GM12878 (cell line): ENCODE measurements around the gene KIAA1671. TPM values are rescaled to one million over a fixed set of nuclear protein-coding genes. Genes with fewer than 3 reads are reported as not detected.

Experiments used
- ATAC-seq: fragments of 200-7000 bp; cut with Tn5 transposase; 3 replicates; pipeline ENCODE4 v1.9.1; 2020; ENCODE audit warnings: mild to moderate bottlenecking, moderate library complexity
- BruUV-seq: library from RNA; stranded (reverse); fragments of 400-500 nt; replicated peaks from 2 replicates; lab custom pipeline; 2021; lab: Mats Ljungman, UMichigan
- CTCF ChIA-PET: fragments of 300-600 bp; sonication (Branson Sonifier 250); formaldehyde crosslinking; extraction: SDS; loops from one replicate; lab custom pipeline; 2021; ENCODE audit warnings: inconsistent platforms; lab: Yijun Ruan, JAX
- POLR2A ChIA-PET: fragments of 350-600 bp; formaldehyde crosslinking; extraction: SDS; loops from one replicate; lab custom pipeline; 2021; ENCODE audit warnings: inconsistent platforms; lab: Charles Lee
- RAD21 ChIA-PET: fragments of 300-600 bp; sonication (Branson Sonifier 250); formaldehyde crosslinking; loops from one replicate; lab custom pipeline; 2023; ENCODE audit warnings: antibody characterized with exemption; ENCODE audit not compliant: unreplicated experiment; lab: Charles Lee
- SMC1A ChIA-PET: fragments of 300-600 bp; sonication (Branson Sonifier 250); formaldehyde crosslinking; loops from one replicate; lab custom pipeline; 2023; ENCODE audit not compliant: unreplicated experiment, uncharacterized antibody; lab: Charles Lee
- DNase-seq: peaks from one replicate; pipeline ENCODE4 v3.0.0-alpha.2; 2011; ENCODE audit warnings: low read depth, low spot score
- FAIRE-seq: peaks from 3 replicates; lab custom pipeline; 2011; peaks lifted over from hg19 to GRCh38; lab: Jason Lieb, UNC
- H2AFZ ChIP-seq: 2 replicates; pipeline ENCODE4 v1.6.0; 2011; ENCODE audit warnings: low read depth, low read length, control low read depth; ENCODE audit not compliant: control insufficient read depth
- H3K27ac ChIP-seq: 2 replicates; pipeline ENCODE4 v1.5.1; 2011; ENCODE audit warnings: control low read depth; ENCODE audit not compliant: control insufficient read depth, insufficient read depth
- H3K27me3 ChIP-seq, 2 experiments: replicated peaks in 1 of 2; 2 replicates each; pipeline versions ENCODE4 v1.6.0 to v1.6.1; 2011; ENCODE audit warnings: low read length in 1 of 2; ENCODE audit not compliant: control insufficient read depth in 2 of 2, insufficient read depth in 2 of 2
- H3K36me3 ChIP-seq, 2 experiments: 2 replicates each; pipeline ENCODE4 v1.5.1; 2011; ENCODE audit warnings: low read length in 1 of 2; ENCODE audit not compliant: control insufficient read depth in 2 of 2, insufficient read depth in 2 of 2
- H3K4me1 ChIP-seq: 2 replicates; pipeline ENCODE4 v1.6.1; 2011; ENCODE audit warnings: mild to moderate bottlenecking, low read length, moderate library complexity, mixed read lengths; ENCODE audit not compliant: control insufficient read depth, insufficient read depth
- H3K4me2 ChIP-seq: 2 replicates; pipeline ENCODE4 v1.6.0; 2011; ENCODE audit warnings: control low read depth; ENCODE audit not compliant: control insufficient read depth, insufficient read depth
- H3K4me3 ChIP-seq: fragments of 200-600 bp; sonication (generic); 2 replicates; pipeline ENCODE4 v1.5.1; 2016
- H3K79me2 ChIP-seq: 2 replicates; pipeline ENCODE4 v1.6.0; 2011; ENCODE audit warnings: low read length; ENCODE audit not compliant: control insufficient read depth, insufficient read depth
- H3K9ac ChIP-seq: 2 replicates; pipeline ENCODE4 v1.8.0; 2011; ENCODE audit warnings: low read length, control low read depth, mixed read lengths; ENCODE audit not compliant: control insufficient read depth, insufficient read depth
- H3K9me3 ChIP-seq: replicated peaks from 3 replicates; pipeline ENCODE4 v1.5.1; 2011; ENCODE audit warnings: mild to moderate bottlenecking, low read length; ENCODE audit not compliant: control insufficient read depth, insufficient read depth
- H4K20me1 ChIP-seq: 2 replicates; pipeline ENCODE4 v1.6.0; 2011; ENCODE audit not compliant: control insufficient read depth, insufficient read depth
- E2F4 ChIP-seq: IDR thresholded peaks from 2 replicates; pipeline ENCODE4 v1.6.1; 2012; ENCODE audit warnings: low read depth, low read length, improper control_type of control experiment
- EED ChIP-seq: sonication (generic); IDR thresholded peaks from 2 replicates; pipeline ENCODE4 v1.6.1; 2016; ENCODE audit warnings: antibody characterized with exemption, low read depth
- EP300 ChIP-seq, 2 experiments: fragments of 150-350 bp in 1 of 2; IDR thresholded peaks; 2 replicates each; pipeline ENCODE4 v1.6.1; 2011 to 2012; ENCODE audit warnings: low read depth in 2 of 2, low read length in 2 of 2, borderline replicate concordance in 1 of 2, improper control_type of control experiment in 1 of 2, inconsistent platforms in 1 of 2; ENCODE audit not compliant: control insufficient read depth in 1 of 2
- GATAD2B ChIP-seq: fragments of 450-650 bp; conservative IDR thresholded peaks from 2 replicates; pipeline ENCODE4 v1.6.1; 2017; ENCODE audit warnings: low read depth, mild to moderate bottlenecking, moderate library complexity
- HCFC1 ChIP-seq: fragments of 150-350 bp; IDR thresholded peaks from 2 replicates; pipeline ENCODE4 v1.6.1; 2014; ENCODE audit warnings: low read length
- HDAC2 ChIP-seq: fragments of 200-600 bp; sonication (generic); IDR thresholded peaks from 2 replicates; pipeline ENCODE4 v1.6.1; 2017
- IKZF1 ChIP-seq: fragments of 450-650 bp; conservative IDR thresholded peaks from 2 replicates; pipeline ENCODE4 v1.6.1; 2017; ENCODE audit warnings: antibody characterized with exemption, mild to moderate bottlenecking
- IRF5 ChIP-seq: fragments of 450-650 bp; IDR thresholded peaks from 2 replicates; pipeline ENCODE4 v1.6.1; 2017; ENCODE audit warnings: borderline replicate concordance
- JUNB ChIP-seq: IDR thresholded peaks from 2 replicates; pipeline ENCODE4 v1.6.1; 2016; ENCODE audit warnings: antibody characterized with exemption, mild to moderate bottlenecking
- NRF1 ChIP-seq: conservative IDR thresholded peaks from 2 replicates; pipeline ENCODE4 v1.6.1; 2011; ENCODE audit warnings: mild to moderate bottlenecking, low read depth, low read length, improper control_type of control experiment
- PML ChIP-seq: IDR thresholded peaks from 2 replicates; pipeline ENCODE4 v1.6.1; 2012; ENCODE audit warnings: low read length, inconsistent platforms
- POLR2AphosphoS2 ChIP-seq: IDR thresholded peaks from 2 replicates; pipeline ENCODE4 v1.6.1; 2011; ENCODE audit warnings: low read depth, mild to moderate bottlenecking, low read length, improper control_type of control experiment, moderate library complexity
- RELB ChIP-seq: fragments of 450-650 bp; IDR thresholded peaks from 2 replicates; pipeline ENCODE4 v1.6.1; 2017; ENCODE audit warnings: low read depth, mild to moderate bottlenecking, moderate library complexity
- SIX5 ChIP-seq: IDR thresholded peaks from 2 replicates; pipeline ENCODE4 v1.6.1; 2011; ENCODE audit warnings: mild to moderate bottlenecking, low read depth, low read length, moderate library complexity; ENCODE audit not compliant: severe bottlenecking
- ZBTB33 ChIP-seq: fragments of 450-650 bp; IDR thresholded peaks from 2 replicates; pipeline ENCODE4 v1.6.1; 2017; ENCODE audit warnings: mild to moderate bottlenecking
- ZNF24 ChIP-seq: fragments of 450-650 bp; IDR thresholded peaks from 2 replicates; pipeline ENCODE4 v1.6.1; 2017; ENCODE audit warnings: antibody characterized with exemption, mild to moderate bottlenecking
- WGBS: methylation state at CpG from one replicate; pipeline ENCODE4 v1.1.6; 2016; ENCODE audit warnings: low lambda C conversion rate; ENCODE audit not compliant: insufficient replicate concordance, insufficient coverage; ENCODE audit errors: missing lambda C conversion rate; 5-methylcytosine and 5-hydroxymethylcytosine counted together
- in situ Hi-C: fragments of 300-500 bp; cut with MboI; formaldehyde crosslinking; loops from 9 replicates; pipeline ENCODE4 v1.14.3; 2018; ENCODE audit warnings: mixed read lengths
- intact Hi-C: fragments of 100-400 bp; cut with micrococcal nuclease; formaldehyde crosslinking; loops from one replicate; pipeline ENCODE4 v1.14.2; 2022; ENCODE audit not compliant: unreplicated experiment
- polyA plus RNA-seq, 11 experiments: library from polyadenylated mRNA; depleted of rRNA in 4 of 11; unstranded in 6 of 11; stranded (reverse) in 5 of 11; fragments of >200 nt; fragmentation: Nextera tagmentation in 4 of 11; fragmentation: Illumina TruSeq in 1 of 11; extraction: Ambion mirVana in 4 of 11; extraction: Trizol in 1 of 11; gene quantifications; 1 replicate in 1 of 11; 2 replicates in 10 of 11; pipeline versions ENCODE4 v1.2.1 to v1.2.3, GENCODE V29; 2011 to 2016; ENCODE audit warnings: inconsistent platforms in 2 of 11, missing spikeins in 2 of 11, low read depth in 1 of 11
- total RNA-seq, 4 experiments: library from RNA; depleted of rRNA in 3 of 4; stranded (reverse); fragments of >200 nt in 3 of 4; fragmentation: Illumina TruSeq in 1 of 4; extraction: Trizol in 1 of 4; gene quantifications; 2 replicates each; pipeline versions ENCODE4 v1.2.1 to v1.2.3, GENCODE V29; 2013 to 2021

The KIAA1671 gene
- total and polyA plus RNA-seq, 10 of the 15 experiments (the other 5 are each of a cell fraction or from before 2014, with no cell fraction given), result 0.05 to 2.7 (median 0.33) TPM

- Histone ChIP-seq H3K9me3 (no peaks in the 10 kb centered on the region), H3K79me2 (no peaks in the 10 kb centered on the region), H3K27ac (peak overlapping the region; percentile 28; the same call in 1 of the 2 replicates), H2AFZ (peak overlapping the region; percentile 45), H3K36me3 (no peaks in the 10 kb centered on the region), H3K27me3 (no peaks in the 10 kb centered on the region), H3K4me3 (no peak overlapping the region), H3K9ac (no peak overlapping the region)
- ChIA-PET CTCF (interaction anchor here (0.9 to 9.4 kb wide), 12 partner anchors 8 to 257 kb away, joined by 3 to 160 read pairs (median 6); no protein-coding TSS in a partner anchor), SMC1A (interaction anchor here (0.7 to 3.1 kb wide), 10 partner anchors 8 to 93 kb away, joined by 3 to 17 read pairs (median 4); no protein-coding TSS in a partner anchor), RAD21 (interaction anchor here (1.0 to 2.7 kb wide), 9 partner anchors 8 to 257 kb away, joined by 3 to 16 read pairs (median 5); no protein-coding TSS in a partner anchor)
- FAIRE-seq (no peak), ATAC-seq (peak; percentile 55)
- no TSS peak for BruUV-seq
- no peak for TF ChIP-seq HCFC1
- no peak for TF ChIP-seq EP300 (IDR thresholded peaks at IDR 0.05; ENCODE audit: borderline replicate concordance in 1 of 2, control insufficient read depth in 1 of 2, low read depth in 2 of 2, low read length in 2 of 2)
- peak; percentile 47; the same call in 1 of the 2 replicates for TF ChIP-seq IKZF1
- no peak for TF ChIP-seq NRF1
- TF ChIP-seq GATAD2B, result no peak
- no peak for TF ChIP-seq E2F4
- TF ChIP-seq HDAC2, result no peak
- no peak for TF ChIP-seq PML
- no peak for TF ChIP-seq ZNF24
- no peak for TF ChIP-seq IRF5
- TF ChIP-seq EED, result no peak
- TF ChIP-seq RELB, result peak; percentile 29; the same call in 1 of the 2 replicates
- TF ChIP-seq POLR2AphosphoS2, result no peak
- no peak for TF ChIP-seq SIX5
- TF ChIP-seq ZBTB33, result no peak
- TF ChIP-seq JUNB, result no peak
- TF ChIP-seq, all 136 proteins: peak for 2
- in situ Hi-C loops, result no loop called here
- no peak for DNase-seq
- POLR2A ChIA-PET, result interaction anchor here (1.8 kb wide), 1 partner anchor 10 kb away, joined by 6 read pairs; no protein-coding TSS in a partner anchor
- no peaks in the 10 kb centered on the region for H4K20me1 ChIP-seq
- intact Hi-C loops, result no loop called here
- 3% methylated on average over 4 of the region's 4 CpGs for WGBS
- H3K4me1 ChIP-seq, result peaks cover 40% of the 10 kb centered on the region
- peak overlapping the region; percentile 59 for H3K4me2 ChIP-seq
These were observed 123.8 kb downstream of the KIAA1671 start for GRCh38 chr22:25076336-25076735.
